Ectodermal cell (in vitro differentiated cells): ENCODE results near the gene SEBOX.
A peak's percentile ranks its signal among the peaks of the same experiment; 100 is the strongest.

Experiments
- H3K27ac ChIP-seq: 2 replicates; pipeline ENCODE4 v1.7.0; 2013; ENCODE audit warnings: mild to moderate bottlenecking, low read depth, low read length; ENCODE audit not compliant: insufficient read depth, poor library complexity, severe bottlenecking
- H3K27me3 ChIP-seq: 2 replicates; pipeline ENCODE4 v1.7.0; 2013; ENCODE audit warnings: mild to moderate bottlenecking, low read length; ENCODE audit not compliant: insufficient read depth, control insufficient read depth, poor library complexity, severe bottlenecking
- H3K36me3 ChIP-seq: one replicate; pipeline ENCODE4 v1.7.0; 2013; ENCODE audit warnings: low read length; ENCODE audit not compliant: control insufficient read depth, insufficient read depth
- H3K4me1 ChIP-seq: one replicate; pipeline ENCODE4 v1.7.0; 2013; ENCODE audit warnings: low read length; ENCODE audit not compliant: control insufficient read depth, insufficient read depth
- H3K4me3 ChIP-seq: 2 replicates; pipeline ENCODE4 v1.7.0; 2013; ENCODE audit warnings: low read depth, low read length, control low read depth; ENCODE audit not compliant: insufficient read depth
- H3K9me3 ChIP-seq: 2 replicates; pipeline ENCODE4 v1.7.0; 2013; ENCODE audit warnings: mild to moderate bottlenecking, low read length, moderate library complexity; ENCODE audit not compliant: control insufficient read depth
- WGBS, 2 experiments: methylation state at CpG; one replicate each; pipeline ENCODE4 v1.1.7; 2013; ENCODE audit warnings: missing lambda C conversion rate in 2 of 2; 5-methylcytosine and 5-hydroxymethylcytosine counted together

The SEBOX gene

DNA sequence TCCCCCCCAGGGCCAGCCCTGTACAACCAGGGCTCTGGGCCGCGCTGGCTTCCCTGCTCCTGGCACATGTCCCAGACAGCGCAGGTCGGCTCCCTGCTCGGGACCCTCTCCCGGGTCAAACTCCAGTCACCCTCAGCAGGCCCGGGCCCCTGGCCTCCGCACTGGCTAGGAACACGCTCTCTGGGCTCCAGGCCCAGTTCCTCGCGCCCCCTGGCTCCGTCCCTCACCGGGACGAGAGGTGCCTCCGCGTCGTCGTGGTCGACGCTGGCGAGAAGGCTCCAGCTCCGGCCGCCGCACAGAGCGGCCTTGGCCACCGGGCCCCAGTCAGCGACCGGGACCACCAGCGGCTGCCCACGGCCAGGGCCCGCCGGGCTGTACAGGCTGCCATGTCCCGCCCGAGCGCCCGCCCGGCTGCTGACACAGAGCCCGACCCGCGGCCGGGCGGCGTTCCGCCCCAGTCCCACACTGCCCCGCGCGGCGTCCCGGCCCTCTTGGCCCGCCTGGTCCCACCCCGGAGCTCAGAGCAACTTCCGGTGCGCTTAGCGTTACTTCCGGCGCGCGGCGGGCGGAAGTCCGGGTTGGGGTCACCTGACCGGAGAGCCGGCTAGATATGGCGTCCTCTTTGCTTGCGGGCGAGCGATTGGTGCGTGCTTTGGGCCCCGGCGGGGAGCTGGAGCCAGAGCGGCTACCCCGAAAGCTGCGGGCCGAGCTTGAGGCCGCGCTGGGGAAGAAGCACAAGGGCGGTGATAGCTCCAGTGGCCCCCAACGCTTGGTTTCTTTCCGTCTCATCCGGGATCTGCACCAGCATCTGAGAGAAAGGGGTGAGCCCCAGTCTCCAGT lies 7.7 kb downstream of the SEBOX start, which contains the start of gene POLDIP2:
Gene POLDIP2, minus strand, starts transcription at position 467 of the 840 bp plus-strand sequence. Its CDS starts 79 bp downstream, at position 388.
- peaks cover 7% of the 10 kb centered on the region for H3K4me1 ChIP-seq
- peaks cover 24% of the 10 kb centered on the region for H3K36me3 ChIP-seq
- H3K4me3 ChIP-seq = peak within 1 kb of the TSS; percentile 83
- H3K27me3 ChIP-seq = no peaks in the 10 kb centered on the region
- H3K27ac ChIP-seq = peak within 1 kb of the TSS; percentile 38
- no peaks in the 10 kb centered on the region for H3K9me3 ChIP-seq
- 0 to 1% methylated on average over 80 of the region's 80 CpGs for WGBS, 2 experiments

GRCh38 chr17:28350271-28350670 lies 14.7 kb downstream of the SEBOX start:
- Histone ChIP-seq H3K4me3 (no peak overlapping the region), H3K36me3 (peaks cover 30% of the 10 kb centered on the region), H3K4me1 (peaks cover 4% of the 10 kb centered on the region), H3K27ac (no peak overlapping the region), H3K9me3 (no peaks in the 10 kb centered on the region), H3K27me3 (no peaks in the 10 kb centered on the region)
- 94 to 95% methylated on average over 7 of the region's 7 CpGs for WGBS, 2 experiments

GRCh38 chr17:28348979-28349378 lies 16.0 kb downstream of the SEBOX start:
- H3K4me3 ChIP-seq = no peak overlapping the region
- no peaks in the 10 kb centered on the region for H3K9me3 ChIP-seq
- WGBS, 2 experiments = 78 to 80% methylated on average over 3 of the region's 3 CpGs
- H3K4me1 ChIP-seq = peaks cover 4% of the 10 kb centered on the region
- no peaks in the 10 kb centered on the region for H3K27me3 ChIP-seq
- no peak overlapping the region for H3K27ac ChIP-seq
- peaks cover 30% of the 10 kb centered on the region for H3K36me3 ChIP-seq

GRCh38 chr17:28347261-28347891 lies 17.6 kb downstream of the SEBOX start:
- H3K4me1 ChIP-seq = peaks cover 4% of the 10 kb centered on the region
- H3K9me3 ChIP-seq = no peaks in the 10 kb centered on the region
- H3K27ac ChIP-seq = no peak overlapping the region
- peaks cover 34% of the 10 kb centered on the region for H3K36me3 ChIP-seq
- no peaks in the 10 kb centered on the region for H3K27me3 ChIP-seq
- no peak overlapping the region for H3K4me3 ChIP-seq
- 92 to 93% methylated on average over 8 of the region's 8 CpGs for WGBS, 2 experiments

DNA sequence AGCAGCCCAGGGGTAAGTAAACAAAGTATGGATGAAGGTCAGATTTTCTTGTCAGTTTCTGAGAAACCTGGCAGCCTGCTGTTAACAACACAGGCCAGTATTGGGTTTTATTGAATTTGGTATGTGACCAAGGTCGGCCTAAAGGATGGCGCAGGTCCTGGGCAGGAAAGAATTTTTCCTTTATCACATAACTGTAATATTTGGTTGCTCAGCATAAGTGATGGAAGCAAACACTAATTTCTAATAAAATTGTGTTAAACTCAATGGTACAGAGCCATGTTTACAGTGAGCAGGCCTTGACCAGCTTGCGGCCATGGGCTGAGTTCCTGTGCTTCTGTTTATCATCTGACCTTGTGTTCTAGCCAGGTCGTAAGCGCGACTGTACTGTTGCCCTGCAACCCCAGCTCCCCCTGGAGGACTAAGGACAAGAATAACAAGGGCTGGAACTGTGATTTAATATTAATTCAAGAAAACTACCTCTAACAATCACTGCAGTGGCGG lies 18.2 kb downstream of the SEBOX start:
- Histone ChIP-seq H3K4me3 (no peak overlapping the region), H3K36me3 (peaks cover 37% of the 10 kb centered on the region), H3K9me3 (no peaks in the 10 kb centered on the region), H3K27ac (no peak overlapping the region), H3K4me1 (peaks cover 4% of the 10 kb centered on the region), H3K27me3 (no peaks in the 10 kb centered on the region)
- WGBS, 2 experiments = 85 to 90% methylated on average over 6 to 7 of the region's 7 CpGs

- Histone ChIP-seq H3K36me3 (peaks cover 37% of the 10 kb centered on the region), H3K4me3 (no peak overlapping the region), H3K27ac (peak overlapping the region; percentile 33), H3K4me1 (peaks cover 4% of the 10 kb centered on the region), H3K27me3 (no peaks in the 10 kb centered on the region), H3K9me3 (no peaks in the 10 kb centered on the region)
- 44 to 47% methylated on average over 2 of the region's 2 CpGs for WGBS, 2 experiments
These were observed 18.8 kb downstream of the SEBOX start for GRCh38 chr17:28346199-28346580.

DNA sequence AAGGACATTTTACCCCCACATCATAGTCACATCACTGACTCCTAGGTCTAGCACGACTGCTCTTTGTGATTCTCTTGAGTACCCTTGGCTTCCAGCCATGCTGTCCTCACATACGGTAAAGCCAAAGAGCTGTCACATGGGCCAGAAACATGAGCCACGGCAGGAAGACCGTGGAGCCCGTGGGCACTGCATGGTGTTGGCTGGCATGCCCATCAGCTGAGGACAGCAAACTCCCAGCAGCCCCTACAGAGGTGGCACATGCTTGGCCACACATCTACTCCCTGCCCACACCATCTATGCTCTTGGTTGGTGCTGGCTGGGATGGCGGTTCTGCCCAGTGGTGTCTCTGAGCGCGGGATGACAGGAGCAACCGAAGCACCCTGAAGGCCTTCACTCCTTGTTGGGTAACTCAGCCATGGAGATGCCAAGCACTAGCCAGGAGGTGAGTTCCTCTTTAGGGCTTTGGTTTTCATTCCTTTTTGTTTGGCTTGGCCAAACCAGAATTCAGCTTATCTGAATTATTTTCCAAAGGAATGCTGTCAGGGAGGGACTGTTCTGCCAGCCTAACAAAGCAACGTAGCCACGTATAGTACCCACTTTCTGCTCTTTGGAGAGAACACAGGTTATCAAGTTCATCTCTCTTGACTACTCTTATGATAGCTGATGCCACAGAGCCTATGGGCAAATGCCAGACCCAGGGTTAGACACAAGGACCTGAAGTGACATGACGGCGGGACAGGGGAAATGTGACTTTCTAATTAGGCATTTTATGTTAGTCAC lies 19.4 kb downstream of the SEBOX start:
- H3K27me3 ChIP-seq = no peaks in the 10 kb centered on the region
- H3K9me3 ChIP-seq = no peaks in the 10 kb centered on the region
- peak overlapping the region; percentile 33 for H3K27ac ChIP-seq
- H3K4me1 ChIP-seq = peaks cover 4% of the 10 kb centered on the region
- peaks cover 35% of the 10 kb centered on the region for H3K36me3 ChIP-seq
- 93 to 95% methylated on average over 13 of the region's 13 CpGs for WGBS, 2 experiments
- no peak overlapping the region for H3K4me3 ChIP-seq

DNA sequence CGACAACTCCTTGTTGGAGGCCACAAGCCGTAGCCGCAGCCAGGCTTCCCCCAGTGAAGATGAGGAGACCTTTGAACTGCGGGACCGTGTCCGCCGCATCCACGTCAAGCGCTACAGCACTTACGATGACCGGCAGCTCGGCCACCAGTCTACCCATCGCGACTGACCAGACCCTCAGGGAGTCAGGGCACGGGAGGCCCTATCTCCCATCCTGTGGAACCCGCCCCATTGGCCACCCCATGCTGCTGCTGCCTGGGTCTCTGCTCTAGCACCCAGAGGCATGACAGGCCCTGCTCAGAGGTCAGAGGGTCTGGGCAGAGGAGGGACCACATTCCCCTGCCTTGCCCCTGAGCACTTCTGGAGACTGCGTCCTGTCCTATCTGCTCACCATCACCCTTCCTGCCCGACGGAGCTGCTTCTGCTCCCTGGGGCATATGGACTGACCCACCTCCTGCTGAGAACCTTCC lies 20.5 kb downstream of the SEBOX start:
- Histone ChIP-seq H3K36me3 (peaks cover 35% of the 10 kb centered on the region), H3K27me3 (no peaks in the 10 kb centered on the region), H3K9me3 (no peaks in the 10 kb centered on the region), H3K27ac (no peak overlapping the region), H3K4me1 (peaks cover 4% of the 10 kb centered on the region), H3K4me3 (no peak overlapping the region)
- WGBS, 2 experiments = 94% methylated on average over 19 of the region's 19 CpGs

GRCh38 chr17:28344011-28344410 lies 21.0 kb downstream of the SEBOX start:
- no peak overlapping the region for H3K4me3 ChIP-seq
- H3K27me3 ChIP-seq = no peaks in the 10 kb centered on the region
- H3K36me3 ChIP-seq = peaks cover 35% of the 10 kb centered on the region
- H3K4me1 ChIP-seq = peaks cover 4% of the 10 kb centered on the region
- H3K27ac ChIP-seq = no peak overlapping the region
- 95 to 96% methylated on average over 9 of the region's 9 CpGs for WGBS, 2 experiments
- no peaks in the 10 kb centered on the region for H3K9me3 ChIP-seq
